Natural killer cell treated with Interleukin-12 subunit alpha and Interleukin-12 subunit beta and Interleukin-15 and Interleukin-18, amount 100 ng/mL, for 72 hours (primary cell): Measurements from ENCODE around the gene LDB2. TPM values are rescaled to one million over a fixed set of nuclear protein-coding genes. Genes with fewer than 3 reads are reported as not detected.
"Not testable (repeated sequence)": the region's sequence is repeated elsewhere in the genome, so short reads cannot be mapped to it uniquely, and the experiment has no call there.

ENCODE experiments used
- ATAC-seq, 2 donors: fragments of 150-1000 bp; cut with Tn5 transposase in 1 of 2; sonication (Bioruptor Pico), chemical (Tn5 transposase) in 1 of 2; 2 replicates each; pipeline ENCODE4 v1.10.0; 2021
- DNase-seq: peaks from one replicate; pipeline ENCODE4 v3.0.0; 2022; ENCODE audit warnings: low spot score
- H3K27ac Mint-ChIP-seq, 2 donors: 1 replicate in 1 of 2; 2 replicates in 1 of 2; pipeline ENCODE4 v1.8.0; 2022; ENCODE audit warnings: mixed read lengths in 2 of 2, mild to moderate bottlenecking in 1 of 2, moderate library complexity in 1 of 2
- H3K27me3 Mint-ChIP-seq, 2 donors: 1 replicate in 1 of 2; 2 replicates in 1 of 2; pipeline ENCODE4 v1.8.0; 2022; ENCODE audit warnings: mixed read lengths in 2 of 2
- H3K36me3 Mint-ChIP-seq: one replicate; pipeline ENCODE4 v1.8.0; 2022; ENCODE audit warnings: mixed read lengths
- H3K4me1 Mint-ChIP-seq, 2 donors: 1 replicate in 1 of 2; 2 replicates in 1 of 2; pipeline ENCODE4 v1.8.0; 2022; ENCODE audit warnings: low read depth in 2 of 2, mixed read lengths in 2 of 2, mild to moderate bottlenecking in 1 of 2
- H3K4me3 Mint-ChIP-seq: one replicate; pipeline ENCODE4 v1.8.0; 2022; ENCODE audit warnings: mixed read lengths
- H3K9me3 Mint-ChIP-seq: 2 replicates; pipeline ENCODE4 v1.8.0; 2022; ENCODE audit warnings: mixed read lengths
- total RNA-seq, 2 donors: library from RNA; stranded (reverse); gene quantifications; one replicate each; pipeline ENCODE4 v1.2.3, GENCODE V29; 2022

The LDB2 gene
- total RNA-seq, 2 donors from 2014 or later, result 0.64 to 1.4 TPM

GRCh38 chr4:16583764-16584163, 314.7 kb downstream of the LDB2 start:
- ATAC-seq (no peak), DNase-seq (no peak)
- no peaks in the 10 kb centered on the region for H3K9me3 Mint-ChIP-seq
- H3K27me3 Mint-ChIP-seq, result no peaks in the 10 kb centered on the region
- H3K27ac Mint-ChIP-seq, result no peak overlapping the region
- peaks cover 0 to 4% of the 10 kb centered on the region in 2 donors for H3K4me1 Mint-ChIP-seq
- no peak overlapping the region for H3K4me3 Mint-ChIP-seq
- H3K36me3 Mint-ChIP-seq, result no peaks in the 10 kb centered on the region

GRCh38 chr4:16582526-16582925, 315.9 kb downstream of the LDB2 start:
- ATAC-seq (no peak), DNase-seq (no peak)
- peaks cover 0 to 4% of the 10 kb centered on the region in 2 donors for H3K4me1 Mint-ChIP-seq
- H3K27ac Mint-ChIP-seq, result no peak overlapping the region
- H3K9me3 Mint-ChIP-seq, result no peaks in the 10 kb centered on the region
- no peak overlapping the region for H3K4me3 Mint-ChIP-seq
- H3K27me3 Mint-ChIP-seq, result no peaks in the 10 kb centered on the region
- no peaks in the 10 kb centered on the region for H3K36me3 Mint-ChIP-seq

GRCh38 chr4:16582036-16582435, 316.4 kb downstream of the LDB2 start:
- ATAC-seq (no peak), DNase-seq (no peak)
- no peak overlapping the region for H3K4me3 Mint-ChIP-seq
- no peak overlapping the region for H3K27ac Mint-ChIP-seq
- H3K27me3 Mint-ChIP-seq, result no peaks in the 10 kb centered on the region
- H3K4me1 Mint-ChIP-seq, result peaks cover 0 to 4% of the 10 kb centered on the region in 2 donors
- no peaks in the 10 kb centered on the region for H3K36me3 Mint-ChIP-seq
- no peaks in the 10 kb centered on the region for H3K9me3 Mint-ChIP-seq

DNA sequence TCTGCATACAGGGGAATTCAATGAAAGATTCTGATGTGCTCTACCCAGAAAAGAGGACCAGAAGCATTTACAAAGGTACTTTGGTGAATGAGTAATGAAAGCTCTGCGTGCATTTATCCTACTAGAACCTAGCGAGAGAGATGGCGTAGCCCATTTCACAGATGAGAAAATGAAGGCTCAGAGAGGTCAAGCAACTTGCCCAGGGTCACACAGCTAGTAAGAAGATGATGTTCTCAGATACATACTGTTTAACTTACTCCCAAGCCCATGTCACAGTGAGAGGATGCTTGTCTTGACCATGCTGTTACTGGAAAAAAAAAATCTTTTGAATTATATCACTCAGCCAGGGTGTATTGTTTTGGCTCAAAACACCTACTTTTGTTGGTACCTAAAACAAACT, 317.3 kb downstream of the LDB2 start:
- no peaks in the 10 kb centered on the region for H3K27me3 Mint-ChIP-seq
- no peaks in the 10 kb centered on the region for H3K9me3 Mint-ChIP-seq
- ATAC-seq, result no peak
- DNase-seq, result no peak
- peaks cover 0 to 4% of the 10 kb centered on the region in 2 donors for H3K4me1 Mint-ChIP-seq
- H3K36me3 Mint-ChIP-seq, result no peaks in the 10 kb centered on the region
- no peak overlapping the region for H3K27ac Mint-ChIP-seq
- H3K4me3 Mint-ChIP-seq, result no peak overlapping the region

GRCh38 chr4:16580514-16580913, 317.9 kb downstream of the LDB2 start:
- H3K27ac Mint-ChIP-seq, result no peak overlapping the region
- ATAC-seq (no peak), DNase-seq (no peak)
- no peak overlapping the region for H3K4me3 Mint-ChIP-seq
- peaks cover 0 to 4% of the 10 kb centered on the region in 2 donors for H3K4me1 Mint-ChIP-seq
- no peaks in the 10 kb centered on the region for H3K36me3 Mint-ChIP-seq
- H3K27me3 Mint-ChIP-seq, result no peaks in the 10 kb centered on the region
- H3K9me3 Mint-ChIP-seq, result no peaks in the 10 kb centered on the region

GRCh38 chr4:16579866-16580265, 318.6 kb downstream of the LDB2 start:
- H3K27me3 Mint-ChIP-seq, result no peaks in the 10 kb centered on the region
- no peak overlapping the region for H3K27ac Mint-ChIP-seq
- no peak overlapping the region for H3K4me3 Mint-ChIP-seq
- ATAC-seq (no peak), DNase-seq (no peak)
- peaks cover 0 to 4% of the 10 kb centered on the region in 2 donors for H3K4me1 Mint-ChIP-seq
- H3K36me3 Mint-ChIP-seq, result no peaks in the 10 kb centered on the region
- no peaks in the 10 kb centered on the region for H3K9me3 Mint-ChIP-seq

GRCh38 chr4:16577177-16577576, 321.3 kb downstream of the LDB2 start:
- Mint-ChIP-seq H3K27me3 (no peaks in the 10 kb centered on the region), H3K4me1 (no peaks in the 10 kb centered on the region), H3K27ac (no peak overlapping the region), H3K36me3 (no peaks in the 10 kb centered on the region), H3K9me3 (no peaks in the 10 kb centered on the region), H3K4me3 (no peak overlapping the region)
- ATAC-seq, result no peak
- no peak for DNase-seq

DNA sequence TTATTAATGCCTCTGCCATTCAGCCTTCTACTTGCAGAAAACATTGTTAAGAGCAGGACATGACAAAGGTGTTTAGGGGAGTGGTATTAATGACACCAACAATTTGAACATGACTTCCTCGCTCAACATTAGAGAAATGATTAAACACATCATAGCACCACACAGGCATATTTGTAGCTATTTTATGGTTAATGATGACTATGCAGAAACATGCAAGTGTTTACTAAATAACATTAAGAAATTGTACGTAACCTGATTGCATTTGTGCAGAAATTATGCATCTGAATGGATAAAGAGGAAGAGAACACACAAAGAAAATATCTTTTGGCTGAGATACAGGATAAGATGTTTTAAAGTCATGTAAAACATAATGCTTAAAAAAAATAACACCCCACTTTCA, 323.5 kb downstream of the LDB2 start:
- Mint-ChIP-seq H3K4me3 (no peak overlapping the region), H3K9me3 (no peaks in the 10 kb centered on the region), H3K27ac (no peak overlapping the region), H3K36me3 (no peaks in the 10 kb centered on the region), H3K27me3 (no peaks in the 10 kb centered on the region), H3K4me1 (no peaks in the 10 kb centered on the region)
- DNase-seq (no peak), ATAC-seq (no peak)

GRCh38 chr4:16573739-16574138, 324.7 kb downstream of the LDB2 start:
- Mint-ChIP-seq H3K27ac (no peak overlapping the region), H3K9me3 (no peaks in the 10 kb centered on the region), H3K4me3 (no peak overlapping the region), H3K4me1 (no peaks in the 10 kb centered on the region), H3K36me3 (no peaks in the 10 kb centered on the region), H3K27me3 (no peaks in the 10 kb centered on the region)
- DNase-seq, result no peak
- no peak for ATAC-seq

DNA sequence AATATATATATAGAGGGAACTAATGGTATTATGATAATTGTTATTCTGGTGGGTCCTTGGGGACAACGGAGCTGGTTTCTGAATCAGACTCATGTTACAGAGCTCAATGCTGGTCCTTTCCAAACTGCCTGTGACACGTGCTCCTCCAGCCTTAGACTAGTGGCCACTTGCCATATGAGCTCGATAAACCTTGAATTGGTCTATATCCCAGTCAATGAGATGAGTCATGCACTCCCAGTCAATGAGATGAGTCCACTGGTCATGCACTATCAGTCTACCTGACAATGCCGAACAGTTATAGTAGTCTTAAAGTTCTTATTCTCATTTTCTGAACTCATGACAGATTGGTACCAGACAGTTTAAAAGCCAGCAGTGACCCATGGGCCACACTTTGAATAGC, 325.2 kb downstream of the LDB2 start:
- Mint-ChIP-seq H3K4me3 (no peak overlapping the region), H3K36me3 (no peaks in the 10 kb centered on the region), H3K4me1 (no peaks in the 10 kb centered on the region), H3K27me3 (no peaks in the 10 kb centered on the region), H3K27ac (no peak overlapping the region), H3K9me3 (no peaks in the 10 kb centered on the region)
- ATAC-seq (no peak), DNase-seq (no peak)

GRCh38 chr4:16572631-16573030, 325.8 kb downstream of the LDB2 start:
- Mint-ChIP-seq H3K36me3 (no peaks in the 10 kb centered on the region), H3K9me3 (no peaks in the 10 kb centered on the region), H3K27me3 (no peaks in the 10 kb centered on the region), H3K4me1 (no peaks in the 10 kb centered on the region), H3K4me3 (no peak overlapping the region), H3K27ac (no peak overlapping the region)
- no peak for ATAC-seq
- no peak for DNase-seq

GRCh38 chr4:16572161-16572560, 326.3 kb downstream of the LDB2 start:
- H3K36me3 Mint-ChIP-seq, result no peaks in the 10 kb centered on the region
- H3K27me3 Mint-ChIP-seq, result no peaks in the 10 kb centered on the region
- H3K9me3 Mint-ChIP-seq, result no peaks in the 10 kb centered on the region
- DNase-seq (no peak), ATAC-seq (no peak)
- H3K4me1 Mint-ChIP-seq, result no peaks in the 10 kb centered on the region
- H3K27ac Mint-ChIP-seq, result no peak overlapping the region
- H3K4me3 Mint-ChIP-seq, result no peak overlapping the region

- Mint-ChIP-seq H3K9me3 (no peaks in the 10 kb centered on the region), H3K4me1 (no peaks in the 10 kb centered on the region)
Observed at GRCh38 chr4:16569790-16570189, 328.7 kb downstream of the LDB2 start.

GRCh38 chr4:16557316-16557715, 341.1 kb downstream of the LDB2 start:
- not testable (repeated sequence) for ATAC-seq, H3K9me3 Mint-ChIP-seq, H3K4me3 Mint-ChIP-seq, H3K27me3 Mint-ChIP-seq, DNase-seq, H3K4me1 Mint-ChIP-seq, H3K27ac Mint-ChIP-seq, H3K36me3 Mint-ChIP-seq

More at GRCh38 chr4:16569790-16570189, 328.7 kb downstream of the LDB2 start:
- DNase-seq, result no peak
- Mint-ChIP-seq H3K36me3 (no peaks in the 10 kb centered on the region), H3K4me3 (no peak overlapping the region), H3K27ac (no peak overlapping the region), H3K27me3 (no peaks in the 10 kb centered on the region)
- no peak for ATAC-seq

GRCh38 chr4:16555156-16555555, 343.3 kb downstream of the LDB2 start:
- Mint-ChIP-seq H3K9me3 (peaks cover 4% of the 10 kb centered on the region), H3K27ac (no peak overlapping the region), H3K4me3 (no peak overlapping the region), H3K4me1 (no peaks in the 10 kb centered on the region), H3K36me3 (peaks cover 5% of the 10 kb centered on the region), H3K27me3 (no peaks in the 10 kb centered on the region)
- ATAC-seq (no peak), DNase-seq (no peak)
